OCI-LY1 (cell line): ENCODE data around the gene COPA.

Experiments
- EZH2 ChIP-seq: fragments of 200-600 bp; sonication (generic), shearing (Covaris generic); IDR thresholded peaks from 2 replicates; pipeline ENCODE4 v1.8.0; 2017; ENCODE audit warnings: borderline replicate concordance, mixed run types, mild to moderate bottlenecking, antibody characterized with exemption, low read length, moderate library complexity, mixed read lengths
- TF ChIP-seq, protein P1 (sequence below): fragments of 200-600 bp; sonication (generic), shearing (Covaris generic); IDR thresholded peaks from 2 replicates; pipeline ENCODE4 v1.5.1; 2017; ENCODE audit warnings: mild to moderate bottlenecking, antibody characterized with exemption, low read length, moderate library complexity, mixed read lengths

DNA sequence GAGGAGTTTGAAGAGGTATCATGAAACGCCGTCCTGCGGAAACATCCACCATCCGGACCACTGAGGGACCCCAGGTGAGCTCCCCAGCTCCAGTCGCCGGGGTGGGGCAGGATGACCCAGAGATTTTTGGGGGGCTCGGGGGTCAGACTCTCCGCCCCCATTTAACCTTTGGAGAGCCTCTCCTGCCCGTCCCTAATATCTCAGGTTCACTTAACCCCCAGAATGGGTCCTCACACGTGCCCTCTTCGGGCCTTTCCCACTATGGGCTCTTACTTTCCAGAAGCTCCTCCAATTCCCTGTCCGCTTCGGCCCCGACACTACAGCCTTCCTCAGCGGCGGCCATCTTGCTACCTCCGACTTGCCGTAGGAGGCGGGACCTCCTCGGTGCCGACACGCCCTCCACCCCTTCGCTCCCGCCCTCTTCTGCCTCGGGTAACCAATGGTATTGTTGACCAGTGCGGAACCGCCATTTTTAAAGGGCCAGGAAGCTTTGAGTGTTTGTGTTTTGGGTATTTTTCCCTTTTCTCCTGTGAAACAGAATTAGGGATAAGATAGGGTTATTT, 58.2 kb downstream of the COPA start, which contains the start of gene PEX19:
- no peak for TF ChIP-seq EZH2
- TF ChIP-seq, protein P1, sequence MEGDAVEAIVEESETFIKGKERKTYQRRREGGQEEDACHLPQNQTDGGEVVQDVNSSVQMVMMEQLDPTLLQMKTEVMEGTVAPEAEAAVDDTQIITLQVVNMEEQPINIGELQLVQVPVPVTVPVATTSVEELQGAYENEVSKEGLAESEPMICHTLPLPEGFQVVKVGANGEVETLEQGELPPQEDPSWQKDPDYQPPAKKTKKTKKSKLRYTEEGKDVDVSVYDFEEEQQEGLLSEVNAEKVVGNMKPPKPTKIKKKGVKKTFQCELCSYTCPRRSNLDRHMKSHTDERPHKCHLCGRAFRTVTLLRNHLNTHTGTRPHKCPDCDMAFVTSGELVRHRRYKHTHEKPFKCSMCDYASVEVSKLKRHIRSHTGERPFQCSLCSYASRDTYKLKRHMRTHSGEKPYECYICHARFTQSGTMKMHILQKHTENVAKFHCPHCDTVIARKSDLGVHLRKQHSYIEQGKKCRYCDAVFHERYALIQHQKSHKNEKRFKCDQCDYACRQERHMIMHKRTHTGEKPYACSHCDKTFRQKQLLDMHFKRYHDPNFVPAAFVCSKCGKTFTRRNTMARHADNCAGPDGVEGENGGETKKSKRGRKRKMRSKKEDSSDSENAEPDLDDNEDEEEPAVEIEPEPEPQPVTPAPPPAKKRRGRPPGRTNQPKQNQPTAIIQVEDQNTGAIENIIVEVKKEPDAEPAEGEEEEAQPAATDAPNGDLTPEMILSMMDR, result no peak
